ENCODE measurements around the gene ZEB1. TPM values are rescaled to one million over a fixed set of nuclear protein-coding genes. Genes with fewer than 3 reads are reported as not detected.

The ZEB1 gene
- total RNA-seq, 2 donors from 2014 or later = 15.0 to 28.2 TPM

- Histone ChIP-seq H3K27me3 (replicated peaks; ENCODE audit: insufficient read depth) (no peaks in the 10 kb centered on the region), H3K27ac (no peak overlapping the region), H3K36me3 (no peaks in the 10 kb centered on the region), H3K4me3 (no peak overlapping the region), H3K9me3 (no peaks in the 10 kb centered on the region), H3K4me1 (replicated peaks) (no peaks in the 10 kb centered on the region)
- 41% methylated on average over 1 of the region's 1 CpG for WGBS
- TF ChIP-seq POLR2AphosphoS5 (IDR thresholded peaks at IDR 0.05) (no peak), POLR2A (IDR thresholded peaks at IDR 0.05) (no peak), CTCF (IDR thresholded peaks at IDR 0.05) (no peak)
- intact Hi-C loops (cut with DNase I) = no loop called here
- no peak for DNase-seq (ENCODE audit: low spot score)
These were observed 94.3 kb downstream of the ZEB1 start for GRCh38 chr10:31413325-31413724.

GRCh38 chr10:31418481-31418880, 99.5 kb downstream of the ZEB1 start:
- H3K27me3 ChIP-seq (replicated peaks; ENCODE audit: insufficient read depth) = no peaks in the 10 kb centered on the region
- DNase-seq (ENCODE audit: low spot score) = no peak
- TF ChIP-seq CTCF (IDR thresholded peaks at IDR 0.05) (no peak), POLR2A (IDR thresholded peaks at IDR 0.05) (no peak), POLR2AphosphoS5 (IDR thresholded peaks at IDR 0.05) (no peak)
- WGBS = 89% methylated on average over 2 of the region's 2 CpGs
- H3K4me1 ChIP-seq (replicated peaks) = no peaks in the 10 kb centered on the region
- intact Hi-C loops (cut with DNase I) = no loop called here
- H3K9me3 ChIP-seq = no peaks in the 10 kb centered on the region
- no peak overlapping the region for H3K4me3 ChIP-seq
- H3K36me3 ChIP-seq = no peaks in the 10 kb centered on the region
- H3K27ac ChIP-seq = no peak overlapping the region

GRCh38 chr10:31419394-31420063, 100.5 kb downstream of the ZEB1 start:
- intact Hi-C loops (cut with DNase I) = no loop called here
- Histone ChIP-seq H3K36me3 (no peaks in the 10 kb centered on the region), H3K27ac (no peak overlapping the region), H3K9me3 (no peaks in the 10 kb centered on the region), H3K4me1 (replicated peaks) (no peaks in the 10 kb centered on the region), H3K4me3 (no peak overlapping the region), H3K27me3 (replicated peaks; ENCODE audit: insufficient read depth) (no peaks in the 10 kb centered on the region)
- no peak for TF ChIP-seq CTCF (IDR thresholded peaks at IDR 0.05)
- no peak for TF ChIP-seq POLR2AphosphoS5 (IDR thresholded peaks at IDR 0.05)
- no peak for TF ChIP-seq POLR2A (IDR thresholded peaks at IDR 0.05)
- DNase-seq (ENCODE audit: low spot score) = no peak
- WGBS = 49% methylated on average over 4 of the region's 4 CpGs

- Histone ChIP-seq H3K27ac (no peak overlapping the region), H3K9me3 (no peaks in the 10 kb centered on the region), H3K27me3 (replicated peaks; ENCODE audit: insufficient read depth) (no peaks in the 10 kb centered on the region), H3K4me3 (no peak overlapping the region), H3K36me3 (no peaks in the 10 kb centered on the region), H3K4me1 (replicated peaks) (no peaks in the 10 kb centered on the region)
- intact Hi-C loops (cut with DNase I) = no loop called here
- 91% methylated on average over 1 of the region's 1 CpG for WGBS
- TF ChIP-seq CTCF (IDR thresholded peaks at IDR 0.05) (no peak), POLR2AphosphoS5 (IDR thresholded peaks at IDR 0.05) (no peak), POLR2A (IDR thresholded peaks at IDR 0.05) (no peak)
- no peak for DNase-seq (ENCODE audit: low spot score)
These were observed 102.3 kb downstream of the ZEB1 start for GRCh38 chr10:31421322-31421721.

- TF ChIP-seq POLR2A (IDR thresholded peaks at IDR 0.05) (no peak), CTCF (IDR thresholded peaks at IDR 0.05) (no peak), POLR2AphosphoS5 (IDR thresholded peaks at IDR 0.05) (no peak)
- Histone ChIP-seq H3K9me3 (no peaks in the 10 kb centered on the region), H3K4me3 (no peak overlapping the region), H3K27ac (no peak overlapping the region), H3K36me3 (no peaks in the 10 kb centered on the region), H3K27me3 (replicated peaks; ENCODE audit: insufficient read depth) (no peaks in the 10 kb centered on the region), H3K4me1 (replicated peaks) (no peaks in the 10 kb centered on the region)
- DNase-seq (ENCODE audit: low spot score) = no peak
- intact Hi-C loops (cut with DNase I) = no loop called here
- WGBS = 97% methylated on average over 2 of the region's 2 CpGs
These were observed 103.6 kb downstream of the ZEB1 start for GRCh38 chr10:31422634-31423033.

Data from prostate gland (tissue), 2 donors.